ENCODE results near the gene PTPRT.

PTPRT gene

DNA sequence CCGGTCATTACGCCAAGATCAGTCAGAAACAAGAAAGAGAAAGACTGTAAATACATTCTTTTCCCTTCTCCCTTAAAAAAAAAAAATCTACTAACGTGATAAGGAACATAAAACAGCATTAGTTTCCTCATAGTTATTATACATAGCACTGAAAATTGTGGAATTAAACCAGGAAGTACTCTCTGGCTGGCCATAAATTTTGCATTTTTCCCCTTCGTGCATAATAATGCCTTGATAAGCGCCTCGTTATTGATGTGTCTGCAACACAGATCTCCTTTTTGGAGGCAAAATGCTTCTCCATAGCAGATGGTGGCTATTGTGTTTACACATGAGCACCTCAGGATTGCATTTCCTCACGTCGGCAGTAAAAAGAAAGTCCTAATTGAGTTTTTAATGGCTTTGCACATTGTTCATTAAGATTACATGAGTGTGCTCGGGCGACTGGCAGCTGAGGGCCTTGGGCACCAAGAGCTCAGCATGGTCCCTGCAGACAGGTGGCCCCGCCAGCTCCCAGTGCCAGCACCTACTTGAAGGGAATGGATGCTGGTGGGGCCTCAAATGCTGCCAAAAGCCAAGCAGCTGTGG is 394.5 kb downstream of the PTPRT start:
- DNase-seq (ENCODE audit: low spot score) = no peak

GRCh38 chr20:42792052-42792451 is 397.7 kb downstream of the PTPRT start:
- DNase-seq (ENCODE audit: low spot score) = no peak

GRCh38 chr20:42790111-42790510 is 399.6 kb downstream of the PTPRT start:
- no peak for DNase-seq (ENCODE audit: low spot score)

DNA sequence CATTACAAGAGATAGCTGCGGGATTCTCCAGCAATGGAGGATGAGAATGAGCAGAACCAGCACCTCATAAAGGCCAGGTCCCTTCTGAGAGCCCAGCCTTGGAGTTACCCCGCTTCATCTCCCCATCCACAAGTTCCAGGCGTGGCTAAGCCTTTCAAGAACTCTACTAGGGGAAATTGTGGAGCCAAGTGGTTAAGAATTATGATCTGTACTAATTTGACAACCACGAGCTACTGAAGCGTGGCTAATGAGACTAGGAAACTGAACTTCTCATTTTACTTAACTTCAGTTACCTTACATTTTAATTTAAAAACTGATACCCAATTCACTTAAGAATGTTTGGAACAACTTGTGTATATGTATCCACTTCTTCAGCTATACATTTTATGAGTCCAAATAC is 401.0 kb downstream of the PTPRT start:
- no peak for DNase-seq (ENCODE audit: low spot score)

DNA sequence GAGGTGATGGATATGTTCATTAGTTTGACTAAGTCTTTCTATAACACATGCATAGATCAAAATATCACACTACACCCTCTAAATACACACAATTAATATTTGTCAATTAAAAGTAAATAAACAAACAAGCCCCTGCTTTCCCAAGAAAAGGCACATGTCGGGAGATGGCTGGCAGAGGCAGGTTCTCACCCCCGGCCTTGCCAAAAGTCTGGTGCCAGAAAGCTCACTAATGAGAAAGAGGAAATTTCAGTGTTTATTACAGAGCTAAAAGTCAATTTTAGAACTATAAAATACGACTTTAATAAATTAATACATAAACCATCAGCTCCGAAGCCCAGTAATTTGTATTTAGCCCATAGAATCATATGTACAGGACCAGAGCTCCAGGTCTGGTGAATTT is 404.7 kb downstream of the PTPRT start:
- DNase-seq (ENCODE audit: low spot score) = no peak

GRCh38 chr20:42779216-42779615 is 410.5 kb downstream of the PTPRT start:
- peak; percentile 75 for DNase-seq (ENCODE audit: low spot score)

GRCh38 chr20:42775866-42776265 is 413.8 kb downstream of the PTPRT start:
- DNase-seq (ENCODE audit: low spot score) = no peak

DNA sequence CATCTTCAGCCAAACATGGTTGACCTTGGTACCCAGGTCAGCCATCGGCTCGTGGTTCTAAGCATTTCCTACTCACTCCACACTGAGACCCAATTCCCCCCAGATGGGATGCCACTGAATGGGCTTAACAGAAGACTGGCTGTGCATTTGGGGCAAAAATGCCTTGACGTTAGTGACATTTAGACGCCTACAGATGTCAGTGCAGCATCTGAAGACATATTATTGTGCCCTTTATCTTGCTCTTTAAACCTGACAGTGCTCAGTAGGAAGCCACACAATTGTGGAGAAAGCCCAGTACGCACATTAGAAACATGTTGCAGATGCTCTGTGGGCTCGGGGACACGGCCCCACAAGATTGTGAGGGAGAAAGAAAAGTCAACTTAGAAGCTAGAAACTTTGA is 414.7 kb downstream of the PTPRT start:
- DNase-seq (ENCODE audit: low spot score) = no peak

GRCh38 chr20:42763015-42763414 is 426.7 kb downstream of the PTPRT start:
- DNase-seq (ENCODE audit: low spot score) = no peak

- no peak for DNase-seq (ENCODE audit: low spot score)
These were observed 432.7 kb downstream of the PTPRT start for GRCh38 chr20:42756991-42757390.

DNA sequence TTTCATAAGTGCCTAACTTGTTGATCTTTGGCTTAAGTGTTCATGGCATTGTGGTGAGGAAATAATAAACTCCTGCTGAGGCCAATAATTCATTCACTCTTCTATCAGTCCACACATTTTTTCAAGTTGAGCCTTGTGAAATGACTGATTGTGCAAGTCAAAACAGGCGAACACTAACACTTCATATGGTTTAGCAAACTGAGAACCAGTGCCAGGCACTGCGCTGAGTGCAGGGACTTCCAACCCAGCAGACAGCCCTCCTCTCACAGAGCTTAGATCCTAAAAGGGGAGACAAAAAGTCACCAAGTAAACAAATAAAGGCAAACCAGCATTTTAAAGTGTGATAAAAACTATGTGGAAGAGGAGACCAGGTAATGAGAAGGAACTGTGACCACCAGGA is 435.0 kb downstream of the PTPRT start:
- DNase-seq (ENCODE audit: low spot score) = no peak

GRCh38 chr20:42752620-42753019 is 437.1 kb downstream of the PTPRT start:
- no peak for DNase-seq (ENCODE audit: low spot score)

- DNase-seq (ENCODE audit: low spot score) = peak; percentile 36
These were observed 440.1 kb downstream of the PTPRT start for GRCh38 chr20:42749556-42749955.

DNA sequence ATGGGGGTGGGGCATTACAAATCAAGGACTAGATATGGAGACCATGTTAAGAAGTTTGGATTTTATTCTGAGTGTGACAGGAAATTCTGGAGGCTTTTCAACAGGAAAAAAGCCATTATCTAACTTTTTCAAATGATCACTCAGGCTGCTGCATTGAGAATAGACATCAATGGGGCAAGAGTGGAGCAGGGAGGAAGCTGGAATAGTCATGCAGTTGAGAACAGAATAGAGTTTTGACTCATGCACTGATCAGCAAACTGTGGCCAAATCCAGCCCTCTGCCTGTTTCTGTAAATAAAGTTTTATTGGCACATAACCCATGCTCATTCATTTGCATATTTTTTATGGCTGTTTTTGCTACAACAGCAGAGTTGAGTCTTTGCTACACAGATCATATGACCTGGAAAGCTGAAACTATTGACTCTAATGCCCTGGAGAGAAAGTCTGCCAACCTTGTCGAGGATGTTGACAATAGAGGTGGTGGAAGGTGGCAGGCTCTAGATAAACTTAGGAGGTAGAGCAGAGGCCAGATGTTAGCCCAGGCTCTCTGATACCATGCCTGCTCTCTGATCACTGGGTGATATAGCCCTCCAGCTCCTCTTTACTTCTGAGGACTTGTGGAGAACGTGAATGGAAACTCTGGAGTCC is 441.8 kb downstream of the PTPRT start:
- DNase-seq (ENCODE audit: low spot score) = no peak

- no peak for DNase-seq (ENCODE audit: low spot score)
These were observed 444.8 kb downstream of the PTPRT start for GRCh38 chr20:42744756-42745465.

DNA sequence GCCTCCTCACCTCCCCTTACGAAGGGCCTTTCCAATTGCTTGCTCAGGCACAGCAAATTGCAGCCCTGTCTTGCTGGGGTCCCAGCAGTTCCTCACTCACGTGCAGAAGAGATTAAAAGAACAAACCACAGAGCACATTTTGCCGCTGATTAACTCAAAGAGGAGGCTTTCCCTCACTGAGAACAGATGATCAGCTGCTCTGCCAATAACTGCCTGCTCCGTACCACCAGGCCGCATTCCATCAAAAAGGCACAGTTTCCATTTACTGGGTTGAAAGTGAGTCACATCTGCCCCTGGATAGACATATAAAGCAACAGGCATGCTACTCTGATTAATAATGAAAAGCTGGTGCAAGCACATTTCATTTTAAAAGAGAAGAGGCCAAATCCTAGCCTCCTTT is 446.8 kb downstream of the PTPRT start:
- DNase-seq (ENCODE audit: low spot score) = no peak

GRCh38 chr20:42741906-42742305 is 447.8 kb downstream of the PTPRT start:
- no peak for DNase-seq (ENCODE audit: low spot score)

DNA sequence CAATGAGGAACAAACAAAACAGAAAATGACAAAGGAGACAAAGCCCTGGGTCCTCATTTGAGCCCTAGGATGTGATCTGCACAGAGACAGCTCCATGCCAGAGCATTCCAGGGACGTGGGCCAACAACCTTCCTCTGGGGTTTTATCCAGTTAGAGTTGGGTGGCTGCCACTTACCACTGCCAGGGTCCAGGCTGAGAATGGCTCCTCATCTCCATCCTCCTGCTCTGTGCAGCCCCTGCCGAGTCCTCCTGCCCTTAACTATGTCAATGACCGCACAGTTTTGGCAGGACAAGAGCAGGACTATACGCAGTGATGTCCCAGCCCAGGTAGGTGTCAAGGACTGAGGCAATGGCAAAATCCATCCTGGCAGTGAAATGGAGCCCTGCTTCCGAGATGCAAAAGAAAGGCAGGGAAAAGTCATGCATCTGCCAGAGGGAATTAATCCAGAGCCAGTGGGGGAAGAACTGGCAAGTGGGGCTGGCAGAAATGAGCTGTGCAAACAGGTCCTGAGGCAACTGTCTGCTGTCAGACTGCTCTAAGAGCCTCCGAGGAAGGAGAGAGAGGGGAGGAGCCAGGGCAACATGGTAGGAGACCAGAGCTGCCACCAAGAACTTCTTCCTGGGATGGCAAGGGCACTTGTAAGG is 449.4 kb downstream of the PTPRT start:
- no peak for DNase-seq (ENCODE audit: low spot score)

DNA sequence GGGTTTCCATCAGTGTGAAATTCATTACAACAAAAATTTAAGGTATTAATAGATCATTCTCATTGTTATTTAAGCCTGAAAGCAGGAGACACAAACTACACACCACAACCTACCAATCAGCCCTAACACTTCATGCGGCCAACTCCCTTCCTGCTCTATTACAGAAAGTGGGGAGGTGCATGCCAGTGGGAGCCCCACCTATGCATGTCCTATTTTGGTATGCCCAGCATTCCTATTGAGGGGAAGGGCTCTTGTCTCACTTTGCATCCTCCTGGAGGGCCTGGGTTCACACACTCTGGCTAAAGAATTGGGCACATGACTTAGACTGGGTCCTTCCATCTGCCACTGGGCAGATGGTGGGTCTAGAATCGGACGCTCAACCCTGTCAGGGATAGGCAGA is 450.0 kb downstream of the PTPRT start:
- no peak for DNase-seq (ENCODE audit: low spot score)

DNA sequence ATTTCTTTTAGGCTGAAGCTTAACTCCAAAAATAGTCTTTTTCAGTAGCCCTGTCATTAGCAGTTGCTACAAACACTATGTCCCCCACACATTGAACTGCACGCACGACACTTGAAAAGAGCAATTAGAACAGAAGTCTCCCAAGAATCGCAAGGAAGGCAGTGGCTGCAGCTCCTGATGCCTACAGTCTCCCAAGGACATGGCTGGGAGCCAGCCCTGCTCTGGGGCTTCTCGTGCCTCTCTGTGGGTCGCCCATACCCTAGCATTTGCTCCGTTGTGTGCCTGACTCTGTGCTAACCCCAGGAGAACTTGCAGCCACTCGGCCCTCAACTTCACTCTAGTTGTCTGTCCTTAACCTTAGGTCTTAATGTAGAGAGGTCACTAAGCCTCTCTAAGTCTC is 454.2 kb downstream of the PTPRT start:
- DNase-seq (ENCODE audit: low spot score) = no peak

- DNase-seq (ENCODE audit: low spot score) = no peak
These were observed 454.9 kb downstream of the PTPRT start for GRCh38 chr20:42734660-42735368.

DNA sequence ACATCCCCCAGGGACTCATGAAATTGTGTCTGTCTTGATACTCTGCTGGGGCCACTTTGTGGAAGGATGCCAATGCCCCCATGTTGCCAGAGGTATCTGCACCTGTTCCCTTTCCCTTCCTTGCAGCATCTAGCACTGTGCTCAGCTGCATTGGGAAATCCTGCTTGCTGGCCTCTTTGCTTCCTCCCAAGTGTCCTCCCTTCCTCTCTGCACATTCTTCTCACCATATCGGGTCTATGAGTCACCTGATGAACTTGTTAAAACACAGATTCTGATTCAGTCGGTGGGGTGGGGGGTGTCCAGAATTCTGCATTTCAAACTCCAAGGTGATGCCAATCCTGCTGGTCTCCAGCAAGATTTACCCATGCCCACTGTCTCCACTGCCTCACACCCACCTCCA is 467.8 kb downstream of the PTPRT start:
- peak; percentile 25 for DNase-seq (ENCODE audit: low spot score)
